ENCODE results near the gene AKT1S1. TPM values are rescaled to one million over a fixed set of nuclear protein-coding genes. Genes with fewer than 3 reads are reported as not detected.

AKT1S1 gene
- total and polyA plus RNA-seq, 2 donors from 2014 or later: 33.7 to 47.2 TPM

GRCh38 chr19:49890349-49891311, 13.5 kb upstream of the AKT1S1 start:
- FAIRE-seq (no peak), DNase-seq (peak in 3 of 5 donors; percentile 37 to 88 (median 64))
- Histone ChIP-seq H3K9me3 (ENCODE audit: control insufficient read depth in 2 of 3, insufficient read depth in 1 of 3, low read length in 3 of 3) (no peaks in the 10 kb centered on the region), H3K4me1 (ENCODE audit: control insufficient read depth in 2 of 3, insufficient read depth in 2 of 3, low read depth in 1 of 3, low read length in 3 of 3) (peaks cover 0 to 5% (median 0%) of the 10 kb centered on the region in 3 donors), H3K9ac (ENCODE audit: low read length in 3 of 3) (no peak overlapping the region), H3K27ac (ENCODE audit: low read depth in 2 of 2, low read length in 2 of 2) (no peak overlapping the region), H3K27me3 (ENCODE audit: control insufficient read depth, insufficient read depth, low read length) (no peaks in the 10 kb centered on the region), H3K36me3 (ENCODE audit: control insufficient read depth in 2 of 3, insufficient read depth in 3 of 3, low read length in 3 of 3) (no peaks in the 10 kb centered on the region), H3K4me3 (ENCODE audit: low read length in 3 of 3) (no peak overlapping the region)
- intact Hi-C loops (cut with DNase I): no loop called here
- no peak for TF ChIP-seq CTCF (IDR thresholded peaks at IDR 0.05; ENCODE audit: borderline replicate concordance, extremely low read depth, insufficient read depth)

GRCh38 chr19:49889687-49890348, 12.7 kb upstream of the AKT1S1 start:
- FAIRE-seq (no peak), DNase-seq (peak; percentile 88 to 93 (median 91))
- Histone ChIP-seq H3K4me3 (ENCODE audit: low read length in 3 of 3) (no peak overlapping the region), H3K27ac (ENCODE audit: low read depth in 2 of 2, low read length in 2 of 2) (no peak overlapping the region), H3K9me3 (ENCODE audit: control insufficient read depth in 2 of 3, insufficient read depth in 1 of 3, low read length in 3 of 3) (no peaks in the 10 kb centered on the region), H3K9ac (ENCODE audit: low read length in 3 of 3) (no peak overlapping the region), H3K4me1 (ENCODE audit: control insufficient read depth in 2 of 3, insufficient read depth in 2 of 3, low read depth in 1 of 3, low read length in 3 of 3) (peaks cover 0 to 5% (median 0%) of the 10 kb centered on the region in 3 donors), H3K27me3 (ENCODE audit: control insufficient read depth, insufficient read depth, low read length) (no peaks in the 10 kb centered on the region), H3K36me3 (ENCODE audit: control insufficient read depth in 2 of 3, insufficient read depth in 3 of 3, low read length in 3 of 3) (peaks cover 0 to 2% (median 1%) of the 10 kb centered on the region in 3 donors)
- intact Hi-C loops (cut with DNase I): no loop called here
- TF ChIP-seq CTCF (IDR thresholded peaks at IDR 0.05; ENCODE audit: borderline replicate concordance, extremely low read depth, insufficient read depth): peak; percentile 53

GRCh38 chr19:49889038-49889686, 12.0 kb upstream of the AKT1S1 start:
- peaks cover 0 to 9% (median 3%) of the 10 kb centered on the region in 3 donors for H3K36me3 ChIP-seq (ENCODE audit: control insufficient read depth in 2 of 3, insufficient read depth in 3 of 3, low read length in 3 of 3)
- H3K4me1 ChIP-seq (ENCODE audit: control insufficient read depth in 2 of 3, insufficient read depth in 2 of 3, low read depth in 1 of 3, low read length in 3 of 3): peaks cover 0 to 5% (median 0%) of the 10 kb centered on the region in 3 donors
- no peak for TF ChIP-seq CTCF (IDR thresholded peaks at IDR 0.05; ENCODE audit: borderline replicate concordance, extremely low read depth, insufficient read depth)
- no peak overlapping the region for H3K27ac ChIP-seq (ENCODE audit: low read depth in 2 of 2, low read length in 2 of 2)
- intact Hi-C loops (cut with DNase I): no loop called here
- no peak overlapping the region for H3K9ac ChIP-seq (ENCODE audit: low read length in 3 of 3)
- H3K9me3 ChIP-seq (ENCODE audit: control insufficient read depth in 2 of 3, insufficient read depth in 1 of 3, low read length in 3 of 3): no peaks in the 10 kb centered on the region
- peak in 1 of 5 donors; percentile 70 for DNase-seq
- no peaks in the 10 kb centered on the region for H3K27me3 ChIP-seq (ENCODE audit: control insufficient read depth, insufficient read depth, low read length)
- no peak for FAIRE-seq
- H3K4me3 ChIP-seq (ENCODE audit: low read length in 3 of 3): no peak overlapping the region

All from kidney (tissue), 14 donors.